Trophoblast cell (in vitro differentiated cells and primary cell): ENCODE data around the gene PPID.
"Not testable (repeated sequence)": the region's sequence is repeated elsewhere in the genome, so short reads cannot be mapped to it uniquely, and the experiment has no call there.

Experiments used
- DNase-seq, 2 donors: peaks; one replicate each; pipeline ENCODE4 v3.0.0-alpha.2; 2016
- H2AFZ ChIP-seq: 2 replicates; pipeline ENCODE4 v1.6.1; 2013; ENCODE audit warnings: low read length, moderate library complexity, mild to moderate bottlenecking; ENCODE audit not compliant: insufficient read depth, poor library complexity
- H2AK5ac ChIP-seq: 2 replicates; pipeline ENCODE4 v1.6.1; 2013; ENCODE audit warnings: mild to moderate bottlenecking, low read length
- H2BK120ac ChIP-seq: 2 replicates; pipeline ENCODE4 v1.6.1; 2013; ENCODE audit warnings: low read length, mild to moderate bottlenecking, moderate library complexity; ENCODE audit not compliant: insufficient read depth, poor library complexity
- H2BK12ac ChIP-seq: 2 replicates; pipeline ENCODE4 v1.6.1; 2013; ENCODE audit warnings: mild to moderate bottlenecking, low read length, moderate library complexity
- H2BK5ac ChIP-seq: 2 replicates; pipeline ENCODE4 v1.6.1; 2013; ENCODE audit warnings: low read length, low read depth, moderate library complexity, mild to moderate bottlenecking; ENCODE audit not compliant: poor library complexity
- H3K14ac ChIP-seq: 2 replicates; pipeline ENCODE4 v1.6.1; 2013; ENCODE audit warnings: mild to moderate bottlenecking, low read length
- H3K18ac ChIP-seq: 2 replicates; pipeline ENCODE4 v1.6.1; 2013; ENCODE audit warnings: mild to moderate bottlenecking, low read length
- H3K23ac ChIP-seq: 2 replicates; pipeline ENCODE4 v1.6.1; 2013; ENCODE audit warnings: low read length
- H3K27ac ChIP-seq: 2 replicates; pipeline ENCODE4 v1.5.1; 2013; ENCODE audit warnings: low read depth, mild to moderate bottlenecking, inconsistent platforms, low read length, moderate library complexity
- H3K27me3 ChIP-seq: 2 replicates; pipeline ENCODE4 v1.6.1; 2013; ENCODE audit warnings: inconsistent platforms, mild to moderate bottlenecking, low read length, moderate library complexity; ENCODE audit not compliant: insufficient read depth
- H3K36me3 ChIP-seq, 2 experiments: 1 replicate in 1 of 2; 2 replicates in 1 of 2; pipeline ENCODE4 v1.6.1; 2013; ENCODE audit warnings: low read length in 2 of 2, mild to moderate bottlenecking in 2 of 2, moderate library complexity in 1 of 2; ENCODE audit not compliant: insufficient read depth in 2 of 2, control insufficient read depth in 1 of 2
- H3K4ac ChIP-seq: 2 replicates; pipeline ENCODE4 v1.6.1; 2013; ENCODE audit warnings: low read depth, mild to moderate bottlenecking, low read length, moderate library complexity
- H3K4me1 ChIP-seq, 2 experiments: 1 replicate in 1 of 2; 2 replicates in 1 of 2; pipeline ENCODE4 v1.6.1; 2013; ENCODE audit warnings: low read length in 2 of 2, mild to moderate bottlenecking in 2 of 2, moderate library complexity in 1 of 2; ENCODE audit not compliant: insufficient read depth in 2 of 2, control insufficient read depth in 1 of 2
- H3K4me2 ChIP-seq: 2 replicates; pipeline ENCODE4 v1.6.1; 2013; ENCODE audit warnings: inconsistent platforms, mild to moderate bottlenecking, low read length, moderate library complexity
- H3K4me3 ChIP-seq: 2 replicates; pipeline ENCODE4 v1.5.1; 2013; ENCODE audit warnings: mild to moderate bottlenecking, low read depth, low read length, inconsistent platforms
- H3K79me1 ChIP-seq: one replicate; pipeline ENCODE4 v1.6.1; 2013; ENCODE audit warnings: low read length
- H3K79me2 ChIP-seq: 2 replicates; pipeline ENCODE4 v1.6.1; 2013; ENCODE audit warnings: low read length, mild to moderate bottlenecking; ENCODE audit not compliant: control insufficient read depth, insufficient read depth, poor library complexity
- H3K9ac ChIP-seq: 2 replicates; pipeline ENCODE4 v1.6.1; 2013; ENCODE audit warnings: mild to moderate bottlenecking, low read length
- H3K9me3 ChIP-seq: 2 replicates; pipeline ENCODE4 v1.6.1; 2013; ENCODE audit warnings: low read depth, mild to moderate bottlenecking, control low read depth, inconsistent platforms, low read length; ENCODE audit not compliant: insufficient read depth
- H4K12ac ChIP-seq: 2 replicates; pipeline ENCODE4 v1.6.1; 2013; ENCODE audit warnings: low read depth, mild to moderate bottlenecking, low read length, moderate library complexity
- H4K8ac ChIP-seq: 2 replicates; pipeline ENCODE4 v1.6.1; 2013; ENCODE audit warnings: low read depth, mild to moderate bottlenecking, low read length, moderate library complexity
- H4K91ac ChIP-seq: one replicate; pipeline ENCODE4 v1.6.1; 2013; ENCODE audit warnings: low read depth, mild to moderate bottlenecking, low read length, moderate library complexity
- WGBS: extraction: QIAGEN DNeasy Blood & Tissue Kit; methylation state at CpG from one replicate; pipeline ENCODE4 v1.1.7; 2013; ENCODE audit warnings: missing lambda C conversion rate; ENCODE audit not compliant: insufficient read length, insufficient coverage; ENCODE audit errors: extremely low coverage; 5-methylcytosine and 5-hydroxymethylcytosine counted together

PPID gene

DNA sequence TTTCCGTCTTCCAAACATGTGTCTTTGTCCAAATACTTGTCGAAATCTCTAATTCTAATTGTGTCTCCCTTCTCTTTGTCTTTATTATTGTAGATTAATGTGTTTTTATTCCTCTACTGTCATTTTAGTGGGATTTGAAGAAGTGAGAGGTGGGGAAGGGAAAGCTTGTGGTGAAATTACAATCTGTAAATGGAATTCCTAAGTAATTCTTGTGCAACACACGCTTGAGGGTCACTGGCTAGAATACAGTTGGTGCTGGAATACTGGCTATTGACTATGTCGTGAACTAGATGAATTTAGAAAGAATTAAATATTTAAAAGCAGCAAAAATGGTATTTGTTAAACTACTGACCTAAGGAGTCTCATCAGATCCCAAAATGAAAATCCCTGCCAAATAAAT, 34.9 kb upstream of the PPID start:
- Histone ChIP-seq H4K8ac (no peak overlapping the region), H3K14ac (no peak overlapping the region), H2BK12ac (no peak overlapping the region), H3K18ac (no peak overlapping the region), H3K79me1 (no peaks in the 10 kb centered on the region), H2AK5ac (no peak overlapping the region), H3K4me3 (no peak overlapping the region), H3K79me2 (no peaks in the 10 kb centered on the region), H3K27ac (no peak overlapping the region), H3K9ac (no peak overlapping the region), H3K4me1 (no peaks in the 10 kb centered on the region), H2AFZ (no peak overlapping the region), H3K4me2 (no peak overlapping the region), H3K4ac (no peak overlapping the region), H3K27me3 (no peaks in the 10 kb centered on the region), H2BK5ac (no peak overlapping the region), H2BK120ac (no peak overlapping the region), H4K91ac (no peak overlapping the region), H3K36me3 (no peaks in the 10 kb centered on the region), H3K23ac (no peak overlapping the region), H3K9me3 (no peaks in the 10 kb centered on the region), H4K12ac (no peak overlapping the region)
- WGBS: no CpG with 5 or more reads among the region's 4 CpGs
- peak in 1 of 2 donors; percentile 23 for DNase-seq

DNA sequence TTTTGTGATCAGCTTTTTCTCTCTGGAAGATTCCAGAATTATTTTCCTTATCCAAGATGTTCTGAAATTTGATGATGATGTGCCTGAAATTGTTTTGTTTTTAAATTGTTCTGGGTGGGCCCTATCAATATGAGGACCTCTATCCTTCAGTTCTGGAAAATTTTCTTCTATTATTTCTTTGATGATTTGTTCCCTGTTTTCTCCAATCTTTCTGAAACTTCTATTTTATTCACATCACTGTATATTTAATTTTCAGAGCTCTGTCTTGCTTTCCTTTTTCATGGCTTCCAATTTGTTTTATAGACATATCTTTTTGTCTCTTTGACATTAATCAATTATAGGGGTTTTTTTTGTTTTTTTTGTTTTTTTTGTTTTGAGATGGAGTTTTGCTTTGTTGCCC, 33.4 kb upstream of the PPID start:
- H3K4ac ChIP-seq: no peak overlapping the region

DNA sequence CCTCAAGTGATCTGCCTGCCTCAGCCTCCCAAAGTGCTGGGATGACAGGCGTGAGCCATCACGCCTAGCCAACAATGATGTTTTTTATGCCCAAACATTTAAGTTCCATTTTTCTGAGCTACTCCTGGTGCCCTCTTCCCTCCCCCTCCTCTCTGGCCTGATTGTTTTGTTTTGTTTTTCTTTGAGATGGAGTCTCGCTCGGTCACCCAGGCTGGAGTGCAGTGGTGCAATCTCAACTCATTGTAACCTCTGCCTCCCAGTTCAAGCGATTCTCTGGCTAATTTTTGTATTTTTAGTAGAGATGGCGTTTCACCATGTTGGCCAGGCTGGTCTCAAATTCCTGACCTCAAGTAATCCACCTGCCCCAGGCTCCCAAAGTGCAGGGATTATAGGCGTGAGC, 32.6 kb upstream of the PPID start:
- no CpG with 5 or more reads among the region's 7 CpGs for WGBS
- not testable (repeated sequence) for H4K91ac ChIP-seq, H3K9ac ChIP-seq

More for the DNA sequence above, 33.4 kb upstream of the PPID start:
- no peak overlapping the region for H2AFZ ChIP-seq
- H3K9ac ChIP-seq: no peak overlapping the region
- no peaks in the 10 kb centered on the region for H3K27me3 ChIP-seq
- no peak overlapping the region for H4K8ac ChIP-seq
- no peak overlapping the region for H2BK5ac ChIP-seq
- H2BK12ac ChIP-seq: no peak overlapping the region
- H3K4me1 ChIP-seq: no peaks in the 10 kb centered on the region
- no peak overlapping the region for H3K4me3 ChIP-seq
- no peak overlapping the region for H3K23ac ChIP-seq
- H4K91ac ChIP-seq: no peak overlapping the region
- H3K36me3 ChIP-seq: no peaks in the 10 kb centered on the region
- no peak overlapping the region for H2BK120ac ChIP-seq
- H3K79me2 ChIP-seq: no peaks in the 10 kb centered on the region
- no peaks in the 10 kb centered on the region for H3K9me3 ChIP-seq
- H4K12ac ChIP-seq: no peak overlapping the region
- H3K27ac ChIP-seq: no peak overlapping the region
- H2AK5ac ChIP-seq: no peak overlapping the region
- H3K79me1 ChIP-seq: no peaks in the 10 kb centered on the region
- DNase-seq: no peak
- no peak overlapping the region for H3K14ac ChIP-seq
- H3K18ac ChIP-seq: no peak overlapping the region
- H3K4me2 ChIP-seq: no peak overlapping the region

DNA sequence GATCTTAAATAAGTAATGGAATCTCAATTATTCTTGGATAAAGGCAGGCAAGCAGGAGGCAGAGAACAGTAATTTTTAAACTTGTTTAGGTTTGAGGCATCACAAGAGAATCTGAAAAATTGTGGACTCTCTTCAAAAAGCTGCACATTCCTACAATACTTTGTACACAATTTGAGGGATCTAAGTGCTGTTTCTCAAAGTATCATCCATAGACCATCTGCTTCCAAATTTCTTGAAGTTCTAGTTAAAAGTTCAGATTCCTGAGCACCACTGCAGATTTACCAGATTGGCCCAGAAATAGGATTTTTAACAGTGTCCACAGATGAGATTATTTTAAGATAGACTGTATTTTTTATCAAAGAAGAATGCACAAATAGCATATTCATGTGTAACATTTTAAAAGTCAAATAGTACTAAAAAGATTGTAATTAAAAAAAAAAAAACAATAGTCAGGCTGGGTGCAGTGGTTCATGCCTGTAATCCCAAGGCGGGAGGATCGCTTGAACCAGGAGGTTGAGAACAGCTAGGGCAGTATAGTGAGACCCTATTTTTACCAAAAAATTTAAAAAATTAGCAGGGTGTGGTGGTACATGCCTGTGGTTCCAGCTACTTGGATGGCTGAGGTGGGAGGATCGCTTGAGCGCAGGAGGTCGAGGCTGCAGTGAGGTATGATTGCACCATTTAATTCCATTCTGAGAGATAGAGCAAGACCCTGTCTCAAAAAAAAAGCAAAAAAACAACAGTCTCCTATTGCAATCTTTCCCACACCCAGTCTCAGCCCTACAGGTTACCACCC, 31.4 kb upstream of the PPID start:
- H3K4ac ChIP-seq: no peak overlapping the region
- H2AFZ ChIP-seq: no peak overlapping the region
- no CpG with 5 or more reads among the region's 5 CpGs for WGBS
- H2BK120ac ChIP-seq: no peak overlapping the region
- H4K8ac ChIP-seq: no peak overlapping the region
- no peak overlapping the region for H2BK5ac ChIP-seq
- H3K79me1 ChIP-seq: no peaks in the 10 kb centered on the region
- H3K27ac ChIP-seq: no peak overlapping the region
- H2AK5ac ChIP-seq: no peak overlapping the region
- no peak overlapping the region for H4K12ac ChIP-seq
- no peaks in the 10 kb centered on the region for H3K4me1 ChIP-seq
- DNase-seq: peak; percentile 43 to 92
- H3K14ac ChIP-seq: no peak overlapping the region
- no peak overlapping the region for H4K91ac ChIP-seq
- no peaks in the 10 kb centered on the region for H3K27me3 ChIP-seq
- no peak overlapping the region for H3K4me3 ChIP-seq
- no peaks in the 10 kb centered on the region for H3K36me3 ChIP-seq
- H3K79me2 ChIP-seq: no peaks in the 10 kb centered on the region
- no peaks in the 10 kb centered on the region for H3K9me3 ChIP-seq
- no peak overlapping the region for H3K18ac ChIP-seq
- H3K23ac ChIP-seq: no peak overlapping the region
- H3K9ac ChIP-seq: no peak overlapping the region
- no peak overlapping the region for H2BK12ac ChIP-seq
- H3K4me2 ChIP-seq: no peak overlapping the region

More for the DNA sequence above, 32.6 kb upstream of the PPID start:
- H2BK120ac ChIP-seq, H3K27me3 ChIP-seq, H2BK5ac ChIP-seq, H3K79me2 ChIP-seq, H3K4me1 ChIP-seq, H3K4ac ChIP-seq, H3K79me1 ChIP-seq, H3K4me2 ChIP-seq, H3K27ac ChIP-seq, H3K23ac ChIP-seq, H3K9me3 ChIP-seq, H4K8ac ChIP-seq, DNase-seq, H3K14ac ChIP-seq, H3K4me3 ChIP-seq, H3K36me3 ChIP-seq, H3K18ac ChIP-seq, H2BK12ac ChIP-seq, H2AFZ ChIP-seq, H4K12ac ChIP-seq, H2AK5ac ChIP-seq: not testable (repeated sequence)
